ENCODE data around the gene AGPS.
"Not testable (repeated sequence)": the region's sequence is repeated elsewhere in the genome, so short reads cannot be mapped to it uniquely, and the experiment has no call there.

Gene AGPS

DNA sequence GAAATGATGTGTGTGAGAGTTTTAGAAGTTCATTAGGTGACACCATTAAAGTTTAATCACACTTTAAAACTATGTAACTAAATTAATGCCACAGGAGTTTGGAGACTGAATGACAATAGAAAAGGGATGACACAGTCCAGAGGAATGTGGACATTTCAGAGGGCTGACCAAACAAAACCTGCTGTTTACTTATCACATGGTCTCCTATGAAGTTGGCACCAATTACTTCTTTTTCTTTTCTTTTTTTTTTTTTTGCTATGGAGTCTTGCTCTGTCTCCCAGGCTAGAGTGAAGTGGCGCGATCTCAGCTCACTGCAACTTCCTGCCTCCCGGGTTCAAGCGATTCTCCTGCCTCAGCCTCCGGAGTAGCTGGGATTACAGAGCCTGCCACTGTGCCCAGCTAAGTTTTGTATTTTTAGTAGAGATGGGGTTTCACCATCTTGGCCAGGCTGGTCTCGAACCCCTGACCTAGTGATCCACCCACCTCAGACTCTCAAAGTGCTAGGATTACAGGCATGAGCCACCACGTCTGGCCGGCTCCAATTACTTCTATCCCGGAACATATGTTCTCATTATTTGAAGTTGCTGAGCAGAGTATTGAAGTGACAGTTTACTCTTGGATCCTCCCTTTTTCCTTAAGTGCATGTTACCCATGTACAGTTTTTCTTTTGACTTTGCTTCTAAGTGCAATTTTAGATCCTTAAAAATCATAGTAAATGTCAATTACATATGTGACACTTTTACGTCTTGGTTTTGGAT is 4.3 kb downstream of the AGPS start:
- ATAC-seq (replicated peaks), result no peak
- Mint-ChIP-seq H3K4me1 (peaks cover 47 to 80% of the 10 kb centered on the region in 2 donors), H3K9me3 (no peaks in the 10 kb centered on the region), H3K36me3 (peaks cover 14 to 29% of the 10 kb centered on the region in 2 donors), H3K27me3 (no peaks in the 10 kb centered on the region), H3K4me3 (peak overlapping the region; percentile 34 to 58), H3K27ac (peak overlapping the region; percentile 70)
- DNase-seq, result no peak

DNA sequence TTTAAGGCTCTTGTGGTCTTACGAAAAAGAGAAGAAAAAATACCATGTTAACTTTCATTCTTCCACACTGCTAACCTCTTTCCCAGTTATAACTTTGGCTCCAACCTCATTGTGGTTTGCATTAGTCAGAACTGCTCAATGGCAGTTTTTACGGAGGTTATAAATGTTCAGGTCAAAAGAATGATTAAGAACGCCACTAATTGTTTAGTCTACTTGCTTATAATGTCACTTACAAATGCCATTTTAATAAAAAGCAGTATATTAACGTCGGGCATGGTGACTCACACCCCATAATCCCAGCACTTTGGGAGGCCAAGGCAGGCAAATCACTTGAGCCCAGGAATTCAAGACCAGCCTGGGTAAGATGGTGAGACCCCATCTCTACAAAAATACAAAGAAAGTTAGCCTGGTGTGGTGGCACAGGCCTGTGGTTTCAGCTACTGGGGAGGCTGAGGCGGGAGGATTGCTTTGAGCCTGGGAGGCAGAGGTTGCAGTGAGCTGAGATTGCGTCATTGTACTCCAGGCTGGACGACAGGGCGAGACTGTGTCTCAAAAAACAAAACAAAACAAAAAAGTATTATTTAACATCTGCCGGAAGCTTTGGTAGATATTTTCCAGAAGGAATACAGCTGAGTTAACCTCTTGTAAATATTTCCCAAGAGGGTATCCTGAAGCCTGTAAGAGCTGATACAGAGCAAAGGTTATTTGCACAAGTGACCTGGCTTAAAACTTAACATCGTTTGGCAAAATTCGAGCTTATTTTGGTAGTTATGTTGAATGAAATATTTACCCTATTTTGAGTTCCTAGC is 5.1 kb downstream of the AGPS start:
- Mint-ChIP-seq H3K4me3 (peak overlapping the region; percentile 37 to 58), H3K27me3 (no peaks in the 10 kb centered on the region), H3K27ac (peak overlapping the region; percentile 81), H3K9me3 (no peaks in the 10 kb centered on the region), H3K4me1 (peaks cover 47 to 82% of the 10 kb centered on the region in 2 donors), H3K36me3 (peaks cover 17 to 33% of the 10 kb centered on the region in 2 donors)
- DNase-seq (no peak), ATAC-seq (replicated peaks) (peak; percentile 60 to 61)

DNA sequence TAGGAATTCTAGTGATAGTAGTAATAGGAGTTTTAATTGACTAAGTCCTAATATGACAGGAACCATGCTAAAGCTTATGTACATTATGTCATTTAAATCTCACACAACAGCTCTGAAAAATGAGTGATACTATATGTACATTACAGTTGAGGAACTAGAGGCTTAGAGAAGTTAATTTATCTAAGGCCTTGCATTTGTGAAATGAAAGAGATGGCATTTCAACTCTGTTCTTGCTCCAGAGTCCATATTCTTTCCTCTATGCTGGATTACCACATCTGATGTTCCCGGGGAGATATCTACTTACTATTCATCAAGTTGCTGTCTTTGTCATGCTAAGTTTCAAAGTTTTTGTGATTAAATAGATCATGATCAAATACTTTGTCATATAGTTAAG is 5.7 kb downstream of the AGPS start:
- H3K9me3 Mint-ChIP-seq, result no peaks in the 10 kb centered on the region
- no peak overlapping the region for H3K27ac Mint-ChIP-seq
- ATAC-seq (replicated peaks) (no peak), DNase-seq (no peak)
- peaks cover 42 to 81% of the 10 kb centered on the region in 2 donors for H3K4me1 Mint-ChIP-seq
- peaks cover 15 to 29% of the 10 kb centered on the region in 2 donors for H3K36me3 Mint-ChIP-seq
- no peaks in the 10 kb centered on the region for H3K27me3 Mint-ChIP-seq
- H3K4me3 Mint-ChIP-seq, result no peak overlapping the region

DNA sequence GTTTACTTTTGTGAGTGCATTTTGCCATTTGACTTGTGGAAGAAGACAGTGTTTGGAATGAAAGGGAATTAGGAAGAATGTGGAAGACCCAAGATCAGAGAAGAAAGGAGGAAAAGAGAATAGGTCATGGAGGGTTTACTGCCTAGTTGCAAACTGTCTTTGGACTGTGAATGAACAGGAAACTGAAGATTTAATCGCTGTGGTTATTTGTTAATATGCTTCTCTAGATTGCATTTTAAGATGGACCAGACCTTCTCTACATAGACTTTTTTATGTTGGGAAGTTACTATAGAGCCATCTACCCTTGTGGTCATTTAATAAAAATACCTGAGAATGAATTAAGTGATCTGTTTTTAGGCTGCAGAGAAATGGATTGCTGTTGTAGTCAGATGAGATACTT is 6.2 kb downstream of the AGPS start:
- Mint-ChIP-seq H3K4me1 (peaks cover 39 to 77% of the 10 kb centered on the region in 2 donors), H3K27ac (no peak overlapping the region), H3K9me3 (no peaks in the 10 kb centered on the region), H3K36me3 (peaks cover 15 to 29% of the 10 kb centered on the region in 2 donors), H3K27me3 (no peaks in the 10 kb centered on the region), H3K4me3 (no peak overlapping the region)
- ATAC-seq (replicated peaks) (no peak), DNase-seq (no peak)

DNA sequence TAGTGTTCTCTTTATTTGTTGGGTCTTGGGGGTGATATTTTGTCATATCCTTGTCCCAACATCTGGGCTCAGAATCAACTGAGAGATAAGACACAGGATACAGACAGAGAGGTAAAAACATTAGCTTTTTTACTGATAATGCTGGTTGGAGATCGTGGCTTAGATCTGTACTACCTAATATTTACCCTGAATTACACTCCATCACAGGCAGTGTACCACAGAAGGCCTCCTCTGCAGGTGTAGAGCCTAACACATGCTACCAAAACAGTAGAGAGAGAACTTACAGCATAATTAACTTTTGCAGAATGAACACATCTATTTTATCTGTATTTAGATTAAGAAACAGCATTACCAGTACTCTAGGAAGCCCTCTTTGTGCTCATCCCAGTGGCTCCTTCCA is 6.8 kb downstream of the AGPS start:
- Mint-ChIP-seq H3K9me3 (no peaks in the 10 kb centered on the region), H3K4me1 (peaks cover 35 to 76% of the 10 kb centered on the region in 2 donors), H3K36me3 (peaks cover 15 to 25% of the 10 kb centered on the region in 2 donors), H3K27ac (no peak overlapping the region), H3K4me3 (no peak overlapping the region), H3K27me3 (no peaks in the 10 kb centered on the region)
- no peak for ATAC-seq (replicated peaks)
- DNase-seq, result no peak

DNA sequence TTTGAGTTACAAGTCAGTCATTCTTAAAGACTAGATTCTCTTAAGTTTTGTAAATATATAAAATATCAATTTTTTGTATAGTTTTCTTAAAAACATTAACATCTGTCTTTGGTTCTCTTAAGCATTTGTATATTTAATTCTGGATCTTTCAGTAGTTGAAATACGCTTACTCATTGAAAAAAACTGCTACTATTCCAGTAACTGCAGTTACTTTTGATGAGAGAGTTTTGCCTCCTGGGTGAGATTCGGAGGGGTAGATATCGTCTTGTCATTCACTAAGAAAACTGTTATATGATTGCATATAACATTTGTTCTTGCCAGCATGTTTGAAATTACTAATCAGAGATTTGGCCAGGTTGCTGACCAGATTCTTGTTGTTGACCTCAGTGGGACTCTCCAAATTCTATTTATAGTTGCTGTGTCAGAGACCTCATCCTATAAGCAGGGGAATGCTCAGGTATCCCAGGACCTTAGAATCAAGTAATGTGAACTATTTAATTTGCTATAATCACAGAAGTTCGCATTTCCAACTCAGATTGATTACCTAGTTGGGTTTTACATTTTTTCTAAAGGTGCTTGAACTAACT is 7.9 kb downstream of the AGPS start:
- H3K27ac Mint-ChIP-seq, result no peak overlapping the region
- no peak overlapping the region for H3K4me3 Mint-ChIP-seq
- H3K4me1 Mint-ChIP-seq, result peaks cover 28 to 67% of the 10 kb centered on the region in 2 donors
- H3K27me3 Mint-ChIP-seq, result no peaks in the 10 kb centered on the region
- peaks cover 15 to 17% of the 10 kb centered on the region in 2 donors for H3K36me3 Mint-ChIP-seq
- no peak for ATAC-seq (replicated peaks)
- no peak for DNase-seq
- H3K9me3 Mint-ChIP-seq, result no peaks in the 10 kb centered on the region

DNA sequence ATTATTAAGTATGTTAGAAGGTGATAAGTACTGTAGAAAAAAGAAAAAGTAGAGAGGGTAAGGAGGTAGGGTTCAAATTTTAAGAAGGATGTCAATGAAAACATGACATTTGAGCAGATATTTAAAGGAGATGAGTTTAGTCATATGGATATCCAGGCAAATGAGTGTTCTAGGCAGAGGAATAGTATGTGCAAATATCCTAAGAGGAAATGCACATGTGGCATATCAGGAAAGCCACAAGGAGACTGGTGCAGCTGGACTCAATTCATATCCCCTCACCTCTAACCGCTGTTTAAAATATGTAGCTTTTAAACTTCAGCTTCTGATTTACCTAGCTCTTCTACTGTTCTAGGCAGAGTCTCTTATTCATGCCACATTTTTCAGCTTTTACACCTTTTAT is 9.5 kb downstream of the AGPS start:
- no peak for DNase-seq
- Mint-ChIP-seq H3K9me3 (no peaks in the 10 kb centered on the region), H3K27ac (no peak overlapping the region), H3K27me3 (no peaks in the 10 kb centered on the region), H3K36me3 (peaks cover 13 to 20% of the 10 kb centered on the region in 2 donors), H3K4me1 (peaks cover 21 to 56% of the 10 kb centered on the region in 2 donors), H3K4me3 (no peak overlapping the region)
- no peak for ATAC-seq (replicated peaks)

DNA sequence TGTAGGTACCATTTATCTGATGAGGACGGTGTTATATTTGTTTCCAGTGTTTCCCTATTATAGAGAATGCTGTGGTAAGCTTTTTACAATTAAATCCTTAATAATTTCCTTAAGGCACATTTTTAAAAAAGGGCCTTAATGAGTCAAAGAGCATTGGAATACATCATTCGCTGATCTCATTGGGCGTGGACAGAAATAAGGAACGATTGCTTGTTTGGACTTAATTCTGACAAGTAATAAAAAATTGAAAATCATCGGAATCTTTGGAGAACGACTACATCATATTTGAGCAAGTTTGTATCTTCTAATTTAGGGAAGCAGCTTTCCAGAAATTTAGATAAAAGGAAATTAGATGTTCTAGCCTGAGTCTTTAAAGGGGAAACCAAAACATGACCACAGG is 11.3 kb downstream of the AGPS start:
- H3K36me3 Mint-ChIP-seq, result peaks cover 13 to 22% of the 10 kb centered on the region in 2 donors
- H3K27ac Mint-ChIP-seq, result no peak overlapping the region
- no peaks in the 10 kb centered on the region for H3K27me3 Mint-ChIP-seq
- H3K9me3 Mint-ChIP-seq, result no peaks in the 10 kb centered on the region
- H3K4me1 Mint-ChIP-seq, result peaks cover 14 to 49% of the 10 kb centered on the region in 2 donors
- ATAC-seq (replicated peaks) (no peak), DNase-seq (no peak)
- H3K4me3 Mint-ChIP-seq, result no peak overlapping the region

DNA sequence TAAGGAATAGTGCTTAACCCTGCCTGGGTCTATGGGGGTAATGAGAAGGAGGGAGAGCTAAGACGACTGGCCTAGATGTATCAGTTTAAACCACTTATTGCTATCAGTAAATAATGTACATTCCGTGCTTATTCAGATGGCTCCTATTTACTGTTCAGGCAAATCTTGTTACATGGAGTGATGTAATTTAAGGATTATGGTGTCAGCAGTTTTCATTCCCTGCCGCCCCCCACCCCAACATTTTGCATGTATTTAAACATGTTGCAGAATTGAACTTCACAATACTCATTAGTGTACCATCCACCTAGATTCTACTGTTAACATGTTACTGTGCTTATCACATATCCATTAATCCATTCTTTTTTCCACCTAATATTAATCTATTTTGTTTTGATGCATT is 11.7 kb downstream of the AGPS start:
- Mint-ChIP-seq H3K9me3 (no peaks in the 10 kb centered on the region), H3K4me1 (peaks cover 14 to 48% of the 10 kb centered on the region in 2 donors), H3K36me3 (peaks cover 13 to 22% of the 10 kb centered on the region in 2 donors), H3K4me3 (no peak overlapping the region), H3K27ac (no peak overlapping the region), H3K27me3 (no peaks in the 10 kb centered on the region)
- DNase-seq (no peak), ATAC-seq (replicated peaks) (no peak)

DNA sequence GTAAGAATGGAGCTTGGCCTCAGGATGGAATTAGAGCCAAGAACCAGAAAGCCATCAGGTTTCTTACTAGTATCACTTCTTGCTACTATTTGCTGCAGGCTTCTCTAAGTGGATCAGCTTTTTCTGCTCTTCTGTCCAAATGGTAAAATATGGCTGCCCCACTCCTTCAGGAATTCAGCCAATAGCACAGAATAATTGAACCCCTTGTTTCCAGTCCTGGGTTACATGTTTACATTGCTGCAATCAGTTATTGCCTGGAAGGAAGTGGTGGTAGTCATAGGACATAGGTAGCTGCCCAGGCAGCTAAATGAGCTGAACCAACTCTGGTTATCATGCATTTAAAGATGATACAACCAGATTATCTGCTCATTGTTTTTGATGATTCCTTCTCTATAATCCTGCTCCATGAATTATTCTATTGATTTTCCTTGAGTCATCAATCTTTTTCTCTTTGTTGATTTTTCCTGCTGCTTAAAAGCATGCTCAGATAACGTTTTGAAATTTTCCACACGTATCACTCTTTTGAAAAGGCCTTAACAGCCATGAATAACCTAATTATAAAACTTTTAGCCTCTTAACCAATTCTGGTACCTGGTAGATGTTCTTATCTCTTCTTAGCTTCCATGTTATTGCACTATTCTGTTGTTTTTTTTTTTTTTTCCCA is 12.6 kb downstream of the AGPS start:
- H3K4me3 Mint-ChIP-seq, result no peak overlapping the region
- peaks cover 0 to 4% of the 10 kb centered on the region in 2 donors for H3K9me3 Mint-ChIP-seq
- H3K36me3 Mint-ChIP-seq, result peaks cover 17 to 26% of the 10 kb centered on the region in 2 donors
- H3K27me3 Mint-ChIP-seq, result no peaks in the 10 kb centered on the region
- DNase-seq (no peak), ATAC-seq (replicated peaks) (no peak)
- peaks cover 14 to 48% of the 10 kb centered on the region in 2 donors for H3K4me1 Mint-ChIP-seq
- H3K27ac Mint-ChIP-seq, result no peak overlapping the region

DNA sequence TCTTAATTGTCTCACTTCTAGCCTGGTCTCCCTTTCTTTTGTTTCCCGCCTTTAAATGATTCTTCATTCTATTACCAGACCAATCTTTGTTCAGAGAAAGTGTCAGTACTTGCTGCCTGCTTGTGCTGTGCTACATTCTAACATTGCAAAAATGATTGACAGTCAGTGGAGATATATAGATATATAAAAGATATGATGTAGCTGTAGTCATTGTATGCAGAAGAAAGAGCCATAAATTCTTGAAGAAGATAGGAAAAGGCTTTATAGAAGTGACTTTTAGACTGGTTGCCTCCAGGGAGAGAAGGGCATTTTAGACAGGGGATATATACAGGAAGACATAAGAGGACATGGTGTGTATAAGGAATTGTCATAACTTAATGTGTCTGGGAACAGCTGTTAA is 13.6 kb downstream of the AGPS start:
- ATAC-seq (replicated peaks), result no peak
- no peak overlapping the region for H3K4me3 Mint-ChIP-seq
- peaks cover 0 to 4% of the 10 kb centered on the region in 2 donors for H3K9me3 Mint-ChIP-seq

DNA sequence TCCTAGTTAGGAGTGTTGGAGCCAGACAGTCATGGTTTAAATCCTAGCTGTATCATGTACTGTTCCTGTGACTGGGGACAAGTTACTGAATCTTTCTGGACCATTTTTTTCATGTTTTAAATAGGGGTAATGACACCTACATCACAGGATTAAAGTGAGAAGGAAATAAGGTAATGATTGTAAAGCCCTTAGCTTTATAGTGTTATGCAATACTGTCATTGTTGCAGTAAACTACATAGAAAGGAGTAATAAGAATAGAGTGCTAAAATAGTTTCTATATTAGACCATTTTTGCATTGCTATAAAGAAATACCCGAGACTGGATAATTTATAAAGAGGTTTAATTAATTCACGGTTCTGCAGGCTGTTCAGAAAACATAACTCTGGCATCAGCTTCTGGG is 14.5 kb downstream of the AGPS start:
- Mint-ChIP-seq H3K9me3 (peaks cover 0 to 4% of the 10 kb centered on the region in 2 donors), H3K4me1 (peaks cover 11 to 36% of the 10 kb centered on the region in 2 donors), H3K27ac (no peak overlapping the region), H3K4me3 (no peak overlapping the region), H3K36me3 (peaks cover 17 to 30% of the 10 kb centered on the region in 2 donors), H3K27me3 (no peaks in the 10 kb centered on the region)
- DNase-seq, result no peak
- ATAC-seq (replicated peaks), result no peak

More for the DNA sequence above, 13.6 kb downstream of the AGPS start:
- no peaks in the 10 kb centered on the region for H3K27me3 Mint-ChIP-seq
- H3K27ac Mint-ChIP-seq, result no peak overlapping the region
- H3K36me3 Mint-ChIP-seq, result peaks cover 17 to 26% of the 10 kb centered on the region in 2 donors
- H3K4me1 Mint-ChIP-seq, result peaks cover 11 to 40% of the 10 kb centered on the region in 2 donors
- no peak for DNase-seq

DNA sequence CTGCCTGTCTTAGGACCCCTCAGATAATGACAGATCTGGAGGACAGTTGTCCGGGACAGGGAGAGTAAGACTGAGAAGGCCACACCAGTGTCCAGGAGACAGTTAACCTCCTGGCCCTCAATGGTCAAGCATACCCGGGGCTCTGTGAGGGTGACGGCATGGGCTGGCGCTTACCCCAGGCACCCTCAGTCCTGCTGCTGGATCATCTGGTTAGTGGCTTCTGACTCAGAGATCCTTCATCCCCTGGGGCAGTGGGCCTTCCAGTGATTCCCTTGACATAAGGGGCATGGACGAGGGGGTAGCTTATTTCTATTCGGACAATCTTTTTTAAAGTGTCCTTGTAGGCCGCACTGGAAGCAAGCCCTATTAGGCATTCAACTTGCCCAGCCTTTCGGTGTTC is 18.1 kb downstream of the AGPS start:
- H3K4me3 Mint-ChIP-seq; DNase-seq; H3K27ac Mint-ChIP-seq; H3K27me3 Mint-ChIP-seq; H3K9me3 Mint-ChIP-seq; ATAC-seq (replicated peaks): not testable (repeated sequence)
- H3K36me3 Mint-ChIP-seq, result peaks cover 18 to 33% of the 10 kb centered on the region in 2 donors
- H3K4me1 Mint-ChIP-seq, result peaks cover 17 to 39% of the 10 kb centered on the region in 2 donors

DNA sequence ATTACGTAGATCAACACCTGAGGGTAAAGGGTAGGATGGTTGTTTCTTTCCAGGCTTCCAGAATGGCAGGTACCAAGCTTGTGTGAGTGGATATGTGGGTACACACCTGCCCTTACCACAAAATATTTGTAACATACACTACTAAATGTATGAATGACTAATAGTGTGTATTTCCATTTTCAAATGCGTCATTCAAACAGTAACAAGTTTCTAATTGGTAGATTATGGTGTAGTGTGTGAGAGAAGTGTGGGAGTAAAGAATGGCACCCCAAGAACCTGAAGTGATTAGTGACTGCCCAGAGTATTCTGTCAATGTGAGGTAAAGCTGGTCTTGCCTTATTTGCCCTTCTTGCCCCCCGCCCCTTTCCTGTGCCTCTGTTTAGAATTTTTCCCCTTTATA is 21.1 kb downstream of the AGPS start:
- DNase-seq, result no peak
- Mint-ChIP-seq H3K27me3 (no peaks in the 10 kb centered on the region), H3K4me1 (peaks cover 11 to 28% of the 10 kb centered on the region in 2 donors), H3K4me3 (no peak overlapping the region), H3K27ac (no peak overlapping the region), H3K9me3 (peaks cover 0 to 4% of the 10 kb centered on the region in 2 donors), H3K36me3 (peaks cover 9 to 16% of the 10 kb centered on the region in 2 donors)
- ATAC-seq (replicated peaks), result peak; percentile 19 to 25

Measured in stimulated activated naive B cell treated with anti-CD40 and anti-IgM and Interleukin-4, amounts not matched to agents 10 μg/mL and 1 μg/mL and 100 μg/mL, for 72 hours (primary cell).